Ovary (tissue), 9 donors: ENCODE data around the gene EFNB3. TPM values are rescaled to one million over a fixed set of nuclear protein-coding genes. Genes with fewer than 3 reads are reported as not detected.

Experiments
- DNase-seq, 5 donors: peaks; one replicate each; pipeline ENCODE4 v3.0.0-alpha.2; 2019 to 2020
- H3K27ac ChIP-seq, 2 donors: fragments of 200-600 bp; one replicate each; pipeline versions ENCODE4 v1.5.1 to v1.8.0; 2019 to 2022
- H3K27me3 ChIP-seq: fragments of 200-600 bp; one replicate; pipeline ENCODE4 v1.8.0; 2022
- H3K36me3 ChIP-seq: fragments of 200-600 bp; sonication (generic); one replicate; pipeline ENCODE4 v1.5.1; 2019
- H3K4me1 ChIP-seq: one replicate; pipeline ENCODE4 v1.8.1; 2013; ENCODE audit warnings: mild to moderate bottlenecking, moderate library complexity; ENCODE audit not compliant: insufficient read depth
- H3K4me3 ChIP-seq: fragments of 200-600 bp; sonication (generic); one replicate; pipeline ENCODE4 v1.5.1; 2017
- H3K9me3 ChIP-seq, 2 donors: fragments of 200-600 bp in 1 of 2; sonication (generic) in 1 of 2; one replicate each; pipeline versions ENCODE4 v1.5.1 to v1.8.1; 2013 to 2019; ENCODE audit warnings: mild to moderate bottlenecking in 1 of 2, moderate library complexity in 1 of 2
- CTCF ChIP-seq, 3 donors: fragments of 450-650 bp in 2 of 3; fragments of 200-600 bp in 1 of 3; IDR thresholded peaks; one replicate each; pipeline versions ENCODE4 v1.5.1 to v1.8.0; 2016 to 2022; ENCODE audit warnings: antibody characterized with exemption in 3 of 3, mild to moderate bottlenecking in 1 of 3
- EP300 ChIP-seq: sonication (generic); formaldehyde crosslinking; IDR thresholded peaks from one replicate; pipeline ENCODE4 v1.6.1; 2017; ENCODE audit warnings: antibody characterized with exemption
- POLR2A ChIP-seq: fragments of 450-650 bp; IDR thresholded peaks from one replicate; pipeline ENCODE4 v1.6.1; 2017; ENCODE audit warnings: antibody characterized with exemption, mild to moderate bottlenecking, moderate library complexity
- WGBS, 3 donors: extraction: QIAGEN DNeasy Blood & Tissue Kit in 1 of 3; methylation state at CpG; one replicate each; pipeline versions ENCODE4 v1.1.5 to v1.1.7; 2013 to 2017; 5-methylcytosine and 5-hydroxymethylcytosine counted together
- intact Hi-C, 4 donors: fragments of 100-400 bp; cut with DNase I; formaldehyde crosslinking; loops; one replicate each; pipeline versions ENCODE4 v1.11.0 to v1.15.1; 2022 to 2023
- polyA plus RNA-seq, 2 donors: library from polyadenylated mRNA; stranded (reverse); fragments of 200-250 nt in 1 of 2; fragments of 350-450 nt in 1 of 2; fragmentation: Illumina TruSeq in 1 of 2; extraction: RNeasy Lipid Tissue Mini Kit (QIAGEN cat#74804) in 1 of 2; gene quantifications; one replicate each; pipeline ENCODE4 v1.2.3, GENCODE V29; 2013 to 2014
- total RNA-seq, 7 donors: library from RNA; depleted of rRNA in 2 of 7; stranded (reverse); fragments of >200 nt in 2 of 7; fragmentation: NEBNext Ultra II Directional in 3 of 7; extraction: Animal tissue kit (Norgen Biotek cat#: 25700) in 3 of 7; gene quantifications; one replicate each; pipeline versions ENCODE4 v1.1.0 to v1.2.4, GENCODE V29; 2016 to 2023
- donor health status: DM: no; HTN: no; CAD: no; lungs with moderate emphysema.
- donor health status: DM: no; HTN: no; CAD: no.
- donor health status: Bipolar disorder and iron deficiency.
- donor health status: DM: yes; HTN: yes; CAD: no.
- donor health status: DM: no; HTN: no; CAD: no.
- donor health status: DM: yes; HTN: yes; CAD: no.

EFNB3 gene
- total and polyA plus RNA-seq, 9 donors: 1.6 to 11.7 (median 3.8) TPM

- intact Hi-C loops: no loop called here
Observed at GRCh38 chr17:7720125-7720524, 15.1 kb downstream of the EFNB3 start.

GRCh38 chr17:7721612-7722011, 16.6 kb downstream of the EFNB3 start:
- DNase-seq: no peak
- intact Hi-C loops: no loop called here
- Histone ChIP-seq H3K4me3 (no peak overlapping the region), H3K36me3 (no peaks in the 10 kb centered on the region), H3K27ac (no peak overlapping the region), H3K9me3 (no peaks in the 10 kb centered on the region), H3K4me1 (peaks cover 3% of the 10 kb centered on the region), H3K27me3 (no peaks in the 10 kb centered on the region)
- WGBS, 3 donors: 64 to 70% (median 64%) methylated on average over 2 of the region's 2 CpGs
- TF ChIP-seq EP300 (no peak), POLR2A (no peak), CTCF (IDR thresholded peaks at IDR 0.05) (no peak)

More at GRCh38 chr17:7720125-7720524, 15.1 kb downstream of the EFNB3 start:
- no peak overlapping the region for H3K4me3 ChIP-seq
- 29 to 37% (median 30%) methylated on average over 4 of the region's 4 CpGs for WGBS, 3 donors
- H3K4me1 ChIP-seq: peaks cover 3% of the 10 kb centered on the region
- no peaks in the 10 kb centered on the region for H3K9me3 ChIP-seq
- no peaks in the 10 kb centered on the region for H3K27me3 ChIP-seq
- no peak overlapping the region for H3K27ac ChIP-seq
- no peak for DNase-seq
- TF ChIP-seq CTCF (IDR thresholded peaks at IDR 0.05) (no peak), EP300 (no peak), POLR2A (no peak)
- no peaks in the 10 kb centered on the region for H3K36me3 ChIP-seq

GRCh38 chr17:7727886-7728285, 22.9 kb downstream of the EFNB3 start:
- H3K4me1 ChIP-seq: no peaks in the 10 kb centered on the region
- no peak overlapping the region for H3K4me3 ChIP-seq
- DNase-seq: no peak
- TF ChIP-seq POLR2A (no peak), CTCF (IDR thresholded peaks at IDR 0.05) (no peak), EP300 (no peak)
- WGBS, 3 donors: 65 to 71% (median 70%) methylated on average over 3 of the region's 3 CpGs
- no peaks in the 10 kb centered on the region for H3K27me3 ChIP-seq
- intact Hi-C loops: no loop called here
- H3K9me3 ChIP-seq: no peaks in the 10 kb centered on the region
- no peaks in the 10 kb centered on the region for H3K36me3 ChIP-seq
- H3K27ac ChIP-seq: no peak overlapping the region

GRCh38 chr17:7729816-7730215, 24.8 kb downstream of the EFNB3 start:
- Histone ChIP-seq H3K9me3 (no peaks in the 10 kb centered on the region), H3K27me3 (no peaks in the 10 kb centered on the region), H3K36me3 (no peaks in the 10 kb centered on the region), H3K27ac (no peak overlapping the region), H3K4me1 (no peaks in the 10 kb centered on the region), H3K4me3 (no peak overlapping the region)
- WGBS, 3 donors: 54 to 67% (median 67%) methylated on average over 1 of the region's 1 CpG
- TF ChIP-seq POLR2A (no peak), CTCF (IDR thresholded peaks at IDR 0.05) (no peak), EP300 (no peak)
- no peak for DNase-seq
- intact Hi-C loops: loop anchor here in 1 of 4 donors (10.0 kb wide), 1 partner anchor 255 kb away; no protein-coding TSS in a partner anchor
